Panc1 (cell line): ENCODE measurements around the gene CLDN9. TPM values are rescaled to one million over a fixed set of nuclear protein-coding genes. Genes with fewer than 3 reads are reported as not detected.

ENCODE experiments used
- ATAC-seq: fragments of 200-7000 bp; cut with Tn5 transposase; 2 replicates; pipeline ENCODE4 v1.9.1; 2020; ENCODE audit warnings: mild to moderate bottlenecking, moderate library complexity
- BruUV-seq: library from RNA; stranded (reverse); fragments of 400-500 nt; replicated peaks from 2 replicates; lab custom pipeline; 2021; lab: Mats Ljungman, UMichigan
- CTCF ChIA-PET: fragments of 300-600 bp; sonication (Branson Sonifier 250); formaldehyde crosslinking; loops from one replicate; lab custom pipeline; 2022; ENCODE audit warnings: antibody characterized with exemption; lab: Charles Lee
- POLR2A ChIA-PET: fragments of 300-600 bp; sonication (Branson Sonifier 250); formaldehyde crosslinking; loops from one replicate; lab custom pipeline; 2022; ENCODE audit warnings: antibody characterized with exemption; lab: Charles Lee
- DNase-seq: peaks from one replicate; pipeline ENCODE4 v3.0.0-alpha.2; 2010; ENCODE audit warnings: low read depth, low spot score
- H3K27ac ChIP-seq: 2 replicates; pipeline ENCODE4 v1.5.1; 2011; ENCODE audit warnings: mild to moderate bottlenecking, low read length, inconsistent platforms
- H3K27me3 ChIP-seq: fragments of 200-500 bp; sonication (Bioruptor generic); 2 replicates; pipeline ENCODE4 v1.6.0; 2014; ENCODE audit warnings: low read length, inconsistent platforms; ENCODE audit not compliant: control insufficient read depth, insufficient read depth
- H3K36me3 ChIP-seq: fragments of 200-500 bp; sonication (Bioruptor generic); 2 replicates; pipeline ENCODE4 v1.5.1; 2014; ENCODE audit warnings: inconsistent platforms, mild to moderate bottlenecking, low read length, moderate library complexity; ENCODE audit not compliant: control insufficient read depth, insufficient read depth
- H3K4me1 ChIP-seq: 2 replicates; pipeline ENCODE4 v1.5.1; 2011; ENCODE audit warnings: inconsistent platforms, mild to moderate bottlenecking, low read length, moderate library complexity; ENCODE audit not compliant: control insufficient read depth, insufficient read depth
- H3K4me3 ChIP-seq, 2 experiments: 2 replicates each; pipeline ENCODE4 v1.5.1; 2011 to 2012; ENCODE audit warnings: low read depth in 2 of 2, low read length in 2 of 2, mild to moderate bottlenecking in 2 of 2, inconsistent platforms in 1 of 2, moderate library complexity in 1 of 2
- H3K9me3 ChIP-seq: fragments of 200-500 bp; sonication (Bioruptor generic); 2 replicates; pipeline ENCODE4 v1.5.1; 2014; ENCODE audit warnings: low read depth, mild to moderate bottlenecking, inconsistent platforms, low read length, moderate library complexity; ENCODE audit not compliant: control insufficient read depth, insufficient read depth
- CTCF ChIP-seq: fragments of 450-650 bp; IDR thresholded peaks from 2 replicates; pipeline ENCODE4 v1.5.1; 2017; ENCODE audit warnings: mild to moderate bottlenecking
- POLR2AphosphoS5 ChIP-seq: IDR thresholded peaks from 2 replicates; pipeline ENCODE4 v1.6.1; 2012; ENCODE audit warnings: mild to moderate bottlenecking, low read depth, low read length, moderate library complexity
- REST ChIP-seq, 2 experiments: IDR thresholded peaks; 2 replicates each; pipeline ENCODE4 v1.6.1; 2011 to 2012; ENCODE audit warnings: low read depth in 2 of 2, control low read depth in 1 of 2, low read length in 1 of 2, mild to moderate bottlenecking in 1 of 2, moderate library complexity in 1 of 2; ENCODE audit not compliant: insufficient read depth in 1 of 2
- SIN3A ChIP-seq: IDR thresholded peaks from 2 replicates; pipeline ENCODE4 v1.6.1; 2012; ENCODE audit warnings: low read depth, mild to moderate bottlenecking, low read length, moderate library complexity, borderline replicate concordance; ENCODE audit not compliant: insufficient read depth
- TCF7L2 ChIP-seq: IDR thresholded peaks from 2 replicates; pipeline ENCODE4 v1.6.1; 2011; ENCODE audit warnings: mild to moderate bottlenecking, low read depth, low read length, inconsistent platforms
- in situ Hi-C: cut with HindIII; loops from 2 replicates; pipeline ENCODE4 v1.10.0; 2016; ENCODE audit warnings: low sequenced_read_pairs, low pct_unique_long_range_greater_than_20kb
- intact Hi-C: fragments of 100-400 bp; cut with micrococcal nuclease; formaldehyde crosslinking; loops from one replicate; pipeline ENCODE4 v1.10.0; 2022; ENCODE audit not compliant: unreplicated experiment
- total RNA-seq: library from RNA; stranded (reverse); gene quantifications from one replicate; pipeline ENCODE4 v1.2.1, GENCODE V29; 2021; ENCODE audit not compliant: unreplicated experiment

CLDN9 gene
- total RNA-seq, 1 experiment from 2014 or later: 1.6 TPM

DNA sequence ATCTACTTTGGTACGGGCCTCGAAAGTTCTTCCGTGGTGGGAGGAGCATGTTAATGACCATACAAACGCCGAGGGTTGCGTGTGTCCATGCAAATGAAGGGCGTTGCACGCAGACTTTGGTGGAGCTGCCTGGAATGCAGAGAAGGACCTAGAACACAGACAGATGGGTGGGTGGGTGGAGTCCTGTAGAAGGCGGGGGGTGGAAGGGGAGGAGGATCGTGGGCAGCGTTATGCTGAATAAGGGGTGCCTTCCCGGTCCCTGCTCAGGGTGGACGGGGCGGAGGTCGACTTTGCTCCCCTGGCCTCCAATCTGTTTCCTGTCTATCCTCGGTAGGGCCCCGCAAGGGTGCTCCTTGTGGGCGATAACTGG is 44.4 kb upstream of the CLDN9 start:
- intact Hi-C loops: no loop called here
- no TSS peak for BruUV-seq
- no peak for ATAC-seq

DNA sequence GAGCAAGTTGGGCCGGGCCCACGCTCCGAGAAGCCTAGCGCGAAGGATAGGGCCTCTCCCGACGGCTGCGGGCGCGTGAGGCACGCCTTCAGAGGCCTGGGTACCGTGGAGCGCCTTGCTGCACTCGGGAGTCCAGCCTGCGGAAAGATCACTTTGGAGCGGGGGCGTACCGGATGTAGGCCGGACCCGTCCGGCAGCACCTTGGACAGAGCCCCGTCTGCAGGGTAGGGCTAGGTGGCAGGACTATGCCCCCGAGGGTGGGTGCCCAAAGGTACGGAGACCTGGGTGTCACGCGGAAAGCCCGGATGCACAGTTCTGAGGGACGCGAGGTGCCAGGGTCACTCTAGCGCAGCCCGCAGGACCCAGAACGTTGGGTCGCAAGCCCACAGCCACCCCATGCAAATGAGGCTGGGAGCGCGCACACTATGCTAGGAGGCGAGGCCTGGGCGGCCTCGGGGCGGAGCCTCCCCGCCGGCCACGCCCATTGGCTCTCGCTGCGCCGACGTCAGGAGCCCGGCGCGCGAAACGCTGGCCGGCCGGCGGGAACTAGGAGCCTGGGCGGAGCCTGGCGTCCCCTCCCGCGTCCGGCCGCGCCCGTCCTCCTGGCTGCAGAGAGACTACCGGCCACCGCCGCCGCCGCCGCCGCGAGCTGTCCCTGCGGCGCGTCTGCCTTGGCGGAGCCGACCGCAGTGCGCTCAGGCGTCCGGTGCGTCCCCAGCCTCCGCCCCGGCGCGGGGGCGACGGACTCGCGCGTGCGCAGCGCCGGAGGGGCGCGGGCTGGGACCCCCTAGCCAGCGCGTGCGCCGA is 43.8 kb upstream of the CLDN9 start, which contains the start of gene PAQR4:
PAQR4 (plus strand) TSS at position 611 of the 807 bp plus-strand sequence. CDS start 327 bp downstream, outside the sequence.
- Histone ChIP-seq H3K27ac (peak within 1 kb of the TSS; percentile 85), H3K27me3 (no peaks in the 10 kb centered on the region), H3K4me3 (peak within 1 kb of the TSS; percentile 69 to 70), H3K36me3 (no peaks in the 10 kb centered on the region), H3K9me3 (no peaks in the 10 kb centered on the region), H3K4me1 (peaks cover 44% of the 10 kb centered on the region)
- intact Hi-C loops (no loop called here), in situ Hi-C loops (no loop called here)
- BruUV-seq: no TSS peak
- POLR2A ChIA-PET: no interaction called here
- DNase-seq (no peak), ATAC-seq (peak; percentile 73)
- CTCF ChIA-PET: interaction anchor here (0.6 kb wide), 2 partner anchors 8 to 319 kb away, joined by 4 to 5 read pairs; no protein-coding TSS in a partner anchor
- TF ChIP-seq TCF7L2 (0 out of 2 replicates have a peak, but pooled peaks have one; percentile 38), SIN3A (peak; percentile 87), CTCF (no peak), REST (IDR thresholded peaks at IDR 0.05; ENCODE audit: insufficient read depth in 1 of 2, low read depth in 2 of 2, low read length in 1 of 2) (peak; percentile 99 to 100)

More for the DNA sequence above, 44.4 kb upstream of the CLDN9 start:
- peaks cover 38% of the 10 kb centered on the region for H3K4me1 ChIP-seq
- no peak for TF ChIP-seq CTCF
- TF ChIP-seq SIN3A: no peak
- TF ChIP-seq TCF7L2: no peak
- no peak for TF ChIP-seq POLR2AphosphoS5
- no peak for TF ChIP-seq REST (IDR thresholded peaks at IDR 0.05; ENCODE audit: insufficient read depth in 1 of 2, low read depth in 2 of 2, low read length in 1 of 2)
- no peaks in the 10 kb centered on the region for H3K9me3 ChIP-seq
- POLR2A ChIA-PET: no interaction called here
- peak overlapping the region; percentile 69 to 70 for H3K4me3 ChIP-seq
- H3K27ac ChIP-seq: peak overlapping the region; percentile 40; the same call in 1 of the 2 replicates
- in situ Hi-C loops: no loop called here
- CTCF ChIA-PET: no interaction called here
- H3K36me3 ChIP-seq: no peaks in the 10 kb centered on the region; the same call in 1 of the 2 replicates
- no peak for DNase-seq
- no peaks in the 10 kb centered on the region for H3K27me3 ChIP-seq
